SK-N-SH treated with all-trans-retinoic acid at 6 μM for 48 hours (cell line): ENCODE results near the gene KIAA0825.

Experiments used
- ATAC-seq: fragments of 200-7000 bp; cut with Tn5 transposase; 3 replicates; pipeline ENCODE4 v1.9.1; 2020; ENCODE audit warnings: mild to moderate bottlenecking, moderate library complexity
- ARNTL ChIP-seq: fragments of 450-650 bp; formaldehyde crosslinking; IDR thresholded peaks from 2 replicates; pipeline ENCODE4 v1.5.0; 2020; ENCODE audit warnings: low read depth, mild to moderate bottlenecking, moderate library complexity, borderline replicate concordance
- CREB5 ChIP-seq: fragments of 250-450 bp; sonication (Bioruptor Pico); IDR thresholded peaks from 2 replicates; pipeline ENCODE4 v1.5.1; 2020; ENCODE audit warnings: low read depth, mild to moderate bottlenecking, moderate library complexity
- CSDC2 ChIP-seq: fragments of 250-450 bp; sonication (Bioruptor Pico); IDR thresholded peaks from 2 replicates; pipeline ENCODE4 v1.5.0; 2020; ENCODE audit warnings: mild to moderate bottlenecking, moderate library complexity
- GLIS3 ChIP-seq: fragments of 250-450 bp; sonication (Bioruptor Pico); IDR thresholded peaks from 2 replicates; pipeline ENCODE4 v1.5.0; 2020; ENCODE audit warnings: mild to moderate bottlenecking, moderate library complexity
- ISL1 ChIP-seq: fragments of 250-450 bp; sonication (Bioruptor Pico); IDR thresholded peaks from 2 replicates; pipeline ENCODE4 v2.1.2; 2022; ENCODE audit warnings: mild to moderate bottlenecking, moderate library complexity
- OSR1 ChIP-seq: fragments of 250-450 bp; sonication (Bioruptor Pico); IDR thresholded peaks from 2 replicates; pipeline ENCODE4 v1.8.0; 2022; ENCODE audit warnings: moderate library complexity, mild to moderate bottlenecking, inconsistent platforms
- POU6F1 ChIP-seq: fragments of 250-450 bp; sonication (Bioruptor Pico); IDR thresholded peaks from 2 replicates; pipeline ENCODE4 v1.8.0; 2021; ENCODE audit warnings: low read depth, mild to moderate bottlenecking, moderate library complexity, borderline replicate concordance
- PPARA ChIP-seq: fragments of 250-450 bp; sonication (Bioruptor Pico); IDR thresholded peaks from 2 replicates; pipeline ENCODE4 v1.5.0; 2020; ENCODE audit warnings: mild to moderate bottlenecking, borderline replicate concordance
- RARB ChIP-seq: fragments of 250-450 bp; sonication (Bioruptor Pico); IDR thresholded peaks from 2 replicates; pipeline ENCODE4 v1.8.0; 2021; ENCODE audit warnings: mild to moderate bottlenecking, moderate library complexity
- SNAI2 ChIP-seq: fragments of 250-450 bp; sonication (Bioruptor Pico); IDR thresholded peaks from 2 replicates; pipeline ENCODE4 v1.5.0; 2020; ENCODE audit warnings: mild to moderate bottlenecking, moderate library complexity
- TCF4 ChIP-seq: fragments of 250-450 bp; sonication (Bioruptor Pico); IDR thresholded peaks from 2 replicates; pipeline ENCODE4 v1.8.0; 2021; ENCODE audit warnings: mild to moderate bottlenecking, moderate library complexity, borderline replicate concordance
- TOX ChIP-seq: fragments of 250-450 bp; sonication (Bioruptor Pico); IDR thresholded peaks from 2 replicates; pipeline ENCODE4 v1.8.0; 2021; ENCODE audit warnings: mild to moderate bottlenecking, moderate library complexity, borderline replicate concordance
- ZC3H10 ChIP-seq: fragments of 250-450 bp; sonication (Bioruptor Pico); IDR thresholded peaks from 2 replicates; pipeline ENCODE4 v1.5.1; 2021; ENCODE audit warnings: mild to moderate bottlenecking, moderate library complexity
- ZFP3 ChIP-seq: fragments of 250-450 bp; sonication (Bioruptor Pico); IDR thresholded peaks from 2 replicates; pipeline ENCODE4 v1.5.0; 2020; ENCODE audit warnings: mild to moderate bottlenecking, moderate library complexity
- ZFP30 ChIP-seq: fragments of 450-650 bp; formaldehyde crosslinking; IDR thresholded peaks from 2 replicates; pipeline ENCODE4 v1.5.0; 2022; ENCODE audit warnings: mild to moderate bottlenecking, moderate library complexity
- ZNF565 ChIP-seq: fragments of 450-650 bp; formaldehyde crosslinking; conservative IDR thresholded peaks from 2 replicates; pipeline ENCODE4 v1.5.0; 2020; ENCODE audit warnings: low read depth, mild to moderate bottlenecking, moderate library complexity
- ZNF8 ChIP-seq: fragments of 450-650 bp; formaldehyde crosslinking; IDR thresholded peaks from 2 replicates; pipeline ENCODE4 v1.5.0; 2020; ENCODE audit warnings: mild to moderate bottlenecking, moderate library complexity
- TF ChIP-seq, protein P1 (sequence below): fragments of 250-450 bp; sonication (Bioruptor Pico); IDR thresholded peaks from 2 replicates; pipeline ENCODE4 v1.5.1; 2021; ENCODE audit warnings: mild to moderate bottlenecking, moderate library complexity
- TF ChIP-seq, protein P2 (sequence below): fragments of 250-450 bp; sonication (Bioruptor Pico); IDR thresholded peaks from 2 replicates; pipeline ENCODE4 v1.5.0; 2020; ENCODE audit warnings: mild to moderate bottlenecking, moderate library complexity
- TF ChIP-seq, protein P3 (sequence below): fragments of 250-450 bp; sonication (Bioruptor Pico); IDR thresholded peaks from 2 replicates; pipeline ENCODE4 v1.8.0; 2020; ENCODE audit warnings: mild to moderate bottlenecking, moderate library complexity, borderline replicate concordance

Gene KIAA0825

DNA sequence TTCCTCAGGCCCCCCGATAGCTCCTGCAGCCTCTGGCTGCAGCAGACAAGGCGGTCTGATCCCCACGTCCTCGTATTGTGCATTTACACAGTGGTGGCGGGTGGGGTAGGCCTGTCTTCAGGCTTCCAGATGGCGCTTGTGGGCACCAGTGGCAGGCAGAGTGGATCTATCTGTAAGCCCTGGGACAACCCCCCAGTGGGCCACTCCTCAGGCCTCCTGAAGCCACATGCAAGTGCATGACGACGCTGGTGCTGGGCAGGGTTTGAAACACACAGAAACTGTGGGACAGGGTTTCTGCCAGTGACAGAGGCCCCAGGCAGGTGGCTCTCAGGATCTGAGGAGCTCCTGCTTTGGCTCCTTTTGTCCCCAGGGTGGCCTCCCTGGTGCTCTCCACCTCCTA lies 42.1 kb upstream of the KIAA0825 start:
- ATAC-seq, result no peak
- no peak for TF ChIP-seq ZFP30 (CRISPR knock-in tag)
- TF ChIP-seq, protein P1, sequence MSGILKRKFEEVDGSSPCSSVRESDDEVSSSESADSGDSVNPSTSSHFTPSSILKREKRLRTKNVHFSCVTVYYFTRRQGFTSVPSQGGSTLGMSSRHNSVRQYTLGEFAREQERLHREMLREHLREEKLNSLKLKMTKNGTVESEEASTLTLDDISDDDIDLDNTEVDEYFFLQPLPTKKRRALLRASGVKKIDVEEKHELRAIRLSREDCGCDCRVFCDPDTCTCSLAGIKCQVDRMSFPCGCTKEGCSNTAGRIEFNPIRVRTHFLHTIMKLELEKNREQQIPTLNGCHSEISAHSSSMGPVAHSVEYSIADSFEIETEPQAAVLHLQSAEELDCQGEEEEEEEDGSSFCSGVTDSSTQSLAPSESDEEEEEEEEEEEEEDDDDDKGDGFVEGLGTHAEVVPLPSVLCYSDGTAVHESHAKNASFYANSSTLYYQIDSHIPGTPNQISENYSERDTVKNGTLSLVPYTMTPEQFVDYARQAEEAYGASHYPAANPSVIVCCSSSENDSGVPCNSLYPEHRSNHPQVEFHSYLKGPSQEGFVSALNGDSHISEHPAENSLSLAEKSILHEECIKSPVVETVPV (CRISPR knock-in tag), result no peak
- TF ChIP-seq, all 23 proteins: peak for 0

DNA sequence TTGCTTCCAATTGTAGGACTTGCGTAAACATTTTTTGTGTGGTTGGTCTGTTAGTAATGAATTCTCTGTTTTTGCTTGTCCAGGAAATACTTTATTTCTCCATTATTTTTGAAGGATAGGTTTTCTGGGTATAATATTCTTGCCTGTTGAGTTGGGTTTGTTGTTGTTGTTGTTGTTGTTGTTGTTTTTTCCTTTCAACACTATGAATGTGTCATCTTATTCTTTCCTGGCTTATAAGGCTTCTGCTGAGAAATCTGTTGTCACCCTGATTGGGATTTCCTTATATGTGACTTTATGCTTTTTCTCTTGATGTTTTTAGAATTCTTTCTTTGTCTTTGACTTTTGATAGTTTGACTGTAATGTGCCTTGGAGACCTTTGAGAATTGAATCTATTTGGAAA lies 39.9 kb upstream of the KIAA0825 start:
- ATAC-seq, result no peak
- no peak for TF ChIP-seq ZFP3 (CRISPR knock-in tag)

GRCh38 chr5:94649874-94650273 lies 31.5 kb upstream of the KIAA0825 start:
- ATAC-seq, result no peak
- TF ChIP-seq, protein P2, sequence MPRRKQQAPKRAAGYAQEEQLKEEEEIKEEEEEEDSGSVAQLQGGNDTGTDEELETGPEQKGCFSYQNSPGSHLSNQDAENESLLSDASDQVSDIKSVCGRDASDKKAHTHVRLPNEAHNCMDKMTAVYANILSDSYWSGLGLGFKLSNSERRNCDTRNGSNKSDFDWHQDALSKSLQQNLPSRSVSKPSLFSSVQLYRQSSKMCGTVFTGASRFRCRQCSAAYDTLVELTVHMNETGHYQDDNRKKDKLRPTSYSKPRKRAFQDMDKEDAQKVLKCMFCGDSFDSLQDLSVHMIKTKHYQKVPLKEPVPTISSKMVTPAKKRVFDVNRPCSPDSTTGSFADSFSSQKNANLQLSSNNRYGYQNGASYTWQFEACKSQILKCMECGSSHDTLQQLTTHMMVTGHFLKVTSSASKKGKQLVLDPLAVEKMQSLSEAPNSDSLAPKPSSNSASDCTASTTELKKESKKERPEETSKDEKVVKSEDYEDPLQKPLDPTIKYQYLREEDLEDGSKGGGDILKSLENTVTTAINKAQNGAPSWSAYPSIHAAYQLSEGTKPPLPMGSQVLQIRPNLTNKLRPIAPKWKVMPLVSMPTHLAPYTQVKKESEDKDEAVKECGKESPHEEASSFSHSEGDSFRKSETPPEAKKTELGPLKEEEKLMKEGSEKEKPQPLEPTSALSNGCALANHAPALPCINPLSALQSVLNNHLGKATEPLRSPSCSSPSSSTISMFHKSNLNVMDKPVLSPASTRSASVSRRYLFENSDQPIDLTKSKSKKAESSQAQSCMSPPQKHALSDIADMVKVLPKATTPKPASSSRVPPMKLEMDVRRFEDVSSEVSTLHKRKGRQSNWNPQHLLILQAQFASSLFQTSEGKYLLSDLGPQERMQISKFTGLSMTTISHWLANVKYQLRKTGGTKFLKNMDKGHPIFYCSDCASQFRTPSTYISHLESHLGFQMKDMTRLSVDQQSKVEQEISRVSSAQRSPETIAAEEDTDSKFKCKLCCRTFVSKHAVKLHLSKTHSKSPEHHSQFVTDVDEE, result no peak
- no peak for TF ChIP-seq OSR1 (CRISPR knock-in tag)
- TF ChIP-seq ZC3H10 (CRISPR knock-in tag), result no peak
- TF ChIP-seq, protein P1 (CRISPR knock-in tag), result no peak
- no peak for TF ChIP-seq ZFP30 (CRISPR knock-in tag)
- no peak for TF ChIP-seq GLIS3
- TF ChIP-seq TCF4 (CRISPR knock-in tag), result no peak
- TF ChIP-seq ISL1, result no peak
- TF ChIP-seq ARNTL, result no peak
- TF ChIP-seq, protein P3, sequence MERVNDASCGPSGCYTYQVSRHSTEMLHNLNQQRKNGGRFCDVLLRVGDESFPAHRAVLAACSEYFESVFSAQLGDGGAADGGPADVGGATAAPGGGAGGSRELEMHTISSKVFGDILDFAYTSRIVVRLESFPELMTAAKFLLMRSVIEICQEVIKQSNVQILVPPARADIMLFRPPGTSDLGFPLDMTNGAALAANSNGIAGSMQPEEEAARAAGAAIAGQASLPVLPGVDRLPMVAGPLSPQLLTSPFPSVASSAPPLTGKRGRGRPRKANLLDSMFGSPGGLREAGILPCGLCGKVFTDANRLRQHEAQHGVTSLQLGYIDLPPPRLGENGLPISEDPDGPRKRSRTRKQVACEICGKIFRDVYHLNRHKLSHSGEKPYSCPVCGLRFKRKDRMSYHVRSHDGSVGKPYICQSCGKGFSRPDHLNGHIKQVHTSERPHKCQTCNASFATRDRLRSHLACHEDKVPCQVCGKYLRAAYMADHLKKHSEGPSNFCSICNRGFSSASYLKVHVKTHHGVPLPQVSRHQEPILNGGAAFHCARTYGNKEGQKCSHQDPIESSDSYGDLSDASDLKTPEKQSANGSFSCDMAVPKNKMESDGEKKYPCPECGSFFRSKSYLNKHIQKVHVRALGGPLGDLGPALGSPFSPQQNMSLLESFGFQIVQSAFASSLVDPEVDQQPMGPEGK (CRISPR knock-in tag), result no peak
- no peak for TF ChIP-seq CSDC2 (CRISPR knock-in tag)
- TF ChIP-seq ZNF8 (CRISPR knock-in tag), result no peak
- TF ChIP-seq ZFP3 (CRISPR knock-in tag), result no peak
- TF ChIP-seq ZNF565, result no peak
- TF ChIP-seq TOX (CRISPR knock-in tag), result no peak
- TF ChIP-seq POU6F1 (CRISPR knock-in tag), result no peak
- no peak for TF ChIP-seq RARB
- no peak for TF ChIP-seq SNAI2 (CRISPR knock-in tag)
- TF ChIP-seq PPARA (CRISPR knock-in tag), result no peak
- no peak for TF ChIP-seq CREB5 (CRISPR knock-in tag)
- TF ChIP-seq, all 23 proteins: peak for 0
